NCI-H460 (cell line): ENCODE results near the gene WNT5A. TPM values are rescaled to one million over a fixed set of nuclear protein-coding genes. Genes with fewer than 3 reads are reported as not detected.

ENCODE experiments used
- DNase-seq: peaks from one replicate; pipeline ENCODE4 v3.0.0-alpha.2; 2016; ENCODE audit warnings: low read depth; ENCODE audit errors: extremely low read depth
- total RNA-seq: library from RNA; depleted of rRNA; stranded (reverse); fragments of >200 nt; shearing (Covaris generic); gene quantifications from 2 replicates; pipeline ENCODE4 v1.2.3, GENCODE V29; 2014

WNT5A gene
- total RNA-seq, 1 experiment from 2014 or later, result 12.0 TPM

GRCh38 chr3:55454611-55455010, 32.5 kb downstream of the WNT5A start:
- no peak for DNase-seq

GRCh38 chr3:55453886-55454496, 33.1 kb downstream of the WNT5A start:
- no peak for DNase-seq

GRCh38 chr3:55452886-55453285, 34.2 kb downstream of the WNT5A start:
- no peak for DNase-seq

- no peak for DNase-seq
These were observed 37.6 kb downstream of the WNT5A start for GRCh38 chr3:55449527-55449926.

- no peak for DNase-seq
These were observed 40.3 kb downstream of the WNT5A start for GRCh38 chr3:55446850-55447249.

GRCh38 chr3:55445551-55445950, 41.6 kb downstream of the WNT5A start:
- DNase-seq, result no peak

GRCh38 chr3:55443346-55443745, 43.8 kb downstream of the WNT5A start:
- no peak for DNase-seq

GRCh38 chr3:55442861-55443260, 44.2 kb downstream of the WNT5A start:
- no peak for DNase-seq

- DNase-seq, result no peak
These were observed 45.6 kb downstream of the WNT5A start for GRCh38 chr3:55441499-55441898.

GRCh38 chr3:55440104-55440708, 46.9 kb downstream of the WNT5A start:
- no peak for DNase-seq

- no peak for DNase-seq
These were observed 47.4 kb downstream of the WNT5A start for GRCh38 chr3:55439657-55440056.

- DNase-seq, result no peak
These were observed 50.5 kb downstream of the WNT5A start for GRCh38 chr3:55436644-55437043.

- no peak for DNase-seq
These were observed 51.6 kb downstream of the WNT5A start for GRCh38 chr3:55435491-55435890.

GRCh38 chr3:55434789-55435188, 52.3 kb downstream of the WNT5A start:
- DNase-seq, result peak; percentile 26

GRCh38 chr3:55431041-55431440, 56.1 kb downstream of the WNT5A start:
- no peak for DNase-seq

GRCh38 chr3:55427739-55428138, 59.4 kb downstream of the WNT5A start:
- DNase-seq, result no peak

GRCh38 chr3:55426486-55426885, 60.6 kb downstream of the WNT5A start:
- DNase-seq, result no peak

- no peak for DNase-seq
These were observed 63.3 kb downstream of the WNT5A start for GRCh38 chr3:55423782-55424181.

- DNase-seq, result no peak
These were observed 69.9 kb downstream of the WNT5A start for GRCh38 chr3:55417211-55417610.

- DNase-seq, result no peak
These were observed 70.7 kb downstream of the WNT5A start for GRCh38 chr3:55416331-55416821.
